HG03135 (cell line): ENCODE measurements around the gene P4HB.
"Not testable (repeated sequence)": the region's sequence is repeated elsewhere in the genome, so short reads cannot be mapped to it uniquely, and the experiment has no call there.

Experiments
- ATAC-seq: cut with Tn5 transposase; IDR thresholded peaks from one replicate; pipeline ENCODE4 v1.9.1; 2021; ENCODE audit warnings: mild to moderate bottlenecking, moderate library complexity; ENCODE audit not compliant: unreplicated experiment

P4HB gene

DNA sequence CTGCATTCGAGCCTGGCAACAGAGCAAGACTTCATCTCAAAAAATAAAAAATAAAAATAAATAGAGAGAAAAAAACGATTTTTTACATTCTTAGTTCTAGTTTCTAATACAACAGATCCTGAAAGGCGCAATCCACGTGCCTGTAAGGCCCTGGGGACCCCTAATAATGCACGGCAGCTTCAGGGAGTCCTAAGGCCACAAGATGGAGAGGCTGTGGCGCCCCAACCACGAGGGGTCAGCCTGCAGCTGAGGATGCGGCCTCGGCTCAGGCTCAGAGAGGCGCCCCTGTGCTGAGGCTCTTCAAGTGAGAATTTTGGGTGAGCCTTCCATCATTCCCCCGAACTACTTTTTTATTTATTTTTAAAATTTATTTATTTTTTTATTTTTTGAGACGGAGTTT, 10.9 kb downstream of the P4HB start:
- ATAC-seq = no peak

DNA sequence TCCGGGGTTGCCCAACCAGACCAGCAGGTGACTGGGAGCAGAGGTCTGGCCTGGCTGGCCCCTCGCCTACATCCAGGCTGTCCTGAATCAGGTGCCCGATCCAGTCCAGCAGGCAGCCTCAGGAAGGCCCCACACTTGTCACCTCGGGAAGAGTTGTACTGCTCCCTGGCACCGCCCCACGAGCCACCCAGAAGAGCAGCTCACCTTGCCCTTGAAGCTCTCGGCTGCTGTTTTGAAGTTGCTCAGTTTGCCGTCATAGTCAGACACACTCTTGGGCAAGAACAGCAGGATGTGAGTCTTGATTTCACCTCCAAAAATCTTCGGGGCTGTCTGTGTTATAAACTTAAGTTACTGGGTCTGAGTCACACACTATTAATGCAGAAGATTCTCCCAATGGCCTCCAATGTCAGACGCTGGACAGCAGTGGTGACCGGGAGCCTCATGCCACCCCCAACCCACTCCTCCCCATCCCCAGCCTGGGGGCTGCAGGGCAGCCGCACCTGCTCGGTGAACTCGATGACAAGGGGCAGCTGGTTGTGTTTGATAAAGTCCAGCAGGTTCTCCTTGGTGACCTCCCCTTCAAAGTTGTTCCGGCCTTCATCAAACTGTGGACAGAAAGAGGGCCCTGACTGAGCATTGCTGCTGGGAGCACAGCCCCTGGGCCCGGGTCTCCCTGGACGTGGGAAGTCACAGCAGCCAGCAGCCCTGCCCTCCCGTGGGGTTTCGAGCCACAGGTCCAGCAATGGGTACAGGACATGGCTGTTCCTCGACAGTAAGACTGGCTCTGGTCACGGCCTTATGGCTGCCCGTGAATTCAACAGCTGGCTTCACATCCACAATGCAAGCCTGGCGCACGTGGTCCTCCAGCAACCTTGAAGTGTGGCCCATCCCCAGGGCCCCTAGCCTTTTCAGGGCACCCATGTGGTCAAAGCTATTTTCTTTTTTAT, 13.3 kb downstream of the P4HB start:
- ATAC-seq = no peak

DNA sequence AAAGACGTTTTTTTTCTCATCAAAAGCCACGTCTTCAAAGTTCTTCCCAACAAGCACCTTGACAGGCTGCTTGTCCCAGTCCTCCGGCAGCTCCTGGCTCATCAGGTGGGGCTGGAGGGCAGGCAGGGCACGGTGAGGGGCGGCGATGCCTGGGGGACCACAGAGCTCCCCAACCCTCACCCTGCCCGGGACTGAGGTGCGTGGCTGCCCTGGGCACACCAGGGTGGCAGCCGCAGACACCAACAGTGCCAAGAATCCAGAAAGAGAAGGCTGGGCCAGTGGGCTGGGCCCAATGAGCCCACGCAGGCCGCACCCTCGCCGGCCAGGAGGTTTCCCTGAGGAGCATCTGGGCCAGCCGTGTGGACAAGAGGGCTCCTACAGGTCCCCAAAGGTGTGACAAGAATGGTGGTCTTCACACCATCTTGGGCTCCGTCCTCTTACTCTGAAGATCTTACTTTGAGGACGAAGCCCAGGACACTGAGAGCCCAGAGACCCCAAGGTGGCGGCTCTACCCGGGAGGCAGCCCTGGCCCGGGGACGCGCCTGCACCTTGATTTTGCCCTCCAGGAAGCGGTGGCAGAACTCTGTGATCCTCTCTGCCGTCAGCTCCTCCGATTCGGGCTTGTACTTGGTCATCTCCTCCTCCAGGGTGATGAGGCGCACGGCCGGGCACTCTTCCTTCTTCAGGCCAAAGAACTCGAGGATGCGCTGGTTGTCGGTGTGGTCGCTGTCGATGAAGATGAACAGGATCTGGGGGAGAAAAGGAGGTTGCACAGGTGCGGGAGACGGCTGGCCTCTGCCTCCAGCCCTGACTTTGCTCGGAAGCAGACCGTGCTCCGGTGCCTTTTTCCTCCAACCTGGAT, 14.2 kb downstream of the P4HB start:
- no peak for ATAC-seq

DNA sequence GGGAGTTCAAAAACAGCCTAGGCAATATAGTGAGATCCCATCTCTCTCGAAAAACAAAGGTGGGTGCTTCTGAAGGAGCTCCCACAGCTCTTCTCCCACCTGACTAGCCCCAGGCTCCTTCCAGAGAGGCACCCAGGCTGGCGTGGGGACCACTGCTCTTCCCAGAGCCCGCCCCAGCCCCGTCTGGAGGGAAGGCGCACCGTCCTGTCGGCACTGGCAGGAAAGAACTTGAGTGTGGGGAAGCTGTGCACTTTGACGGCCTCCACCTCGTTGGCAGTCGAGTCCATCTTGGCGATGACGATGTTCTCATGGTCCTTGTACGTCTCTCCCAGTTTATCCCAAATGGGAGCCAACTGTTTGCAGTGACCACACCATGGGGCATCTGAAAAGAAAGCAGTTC, 15.0 kb downstream of the P4HB start:
- ATAC-seq = no peak

DNA sequence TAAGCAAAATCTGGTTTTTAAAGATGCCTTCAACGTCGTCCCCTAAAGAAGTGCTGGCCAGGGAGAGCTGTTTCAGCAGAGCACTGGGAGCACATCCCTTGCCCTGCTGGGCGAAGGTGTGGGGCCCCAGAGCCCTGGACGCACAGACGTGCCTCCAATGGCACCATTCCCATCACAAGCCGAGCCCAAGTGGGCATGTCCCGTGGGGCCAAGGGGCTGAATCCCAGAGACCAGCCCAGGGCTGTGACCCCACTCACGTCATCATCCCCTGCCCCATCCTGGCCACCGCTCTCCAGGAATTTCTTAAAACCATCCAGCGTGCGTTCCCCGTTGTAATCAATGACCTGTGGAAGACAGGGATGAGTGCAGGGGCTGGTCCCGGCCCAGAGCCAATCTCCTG, 15.4 kb downstream of the P4HB start:
- ATAC-seq = no peak

DNA sequence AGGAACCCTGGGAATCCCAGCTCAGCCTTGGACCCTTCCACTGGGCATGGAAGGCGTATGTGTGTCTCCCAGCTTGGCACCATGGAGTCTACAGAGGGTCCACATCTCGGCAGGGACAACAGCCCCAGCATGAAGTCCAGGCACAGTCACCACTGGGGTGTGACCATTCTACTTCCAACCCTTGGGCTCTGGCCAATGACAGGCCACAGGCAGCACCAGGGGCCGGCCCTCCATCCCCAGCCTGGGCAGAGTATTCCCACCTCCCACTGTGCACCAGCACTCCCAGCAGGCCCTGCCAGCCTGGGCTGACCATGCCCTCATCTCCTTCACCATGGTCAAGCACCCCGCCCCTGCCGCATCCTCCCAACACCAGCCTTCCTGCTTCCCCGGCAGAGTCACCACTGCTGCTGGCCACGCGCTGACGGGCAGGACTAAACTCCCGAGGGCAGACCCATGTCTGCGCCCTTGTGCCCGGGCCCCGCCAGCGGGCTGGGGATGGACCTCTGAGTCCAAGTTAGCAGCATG, 15.9 kb downstream of the P4HB start:
- no peak for ATAC-seq

DNA sequence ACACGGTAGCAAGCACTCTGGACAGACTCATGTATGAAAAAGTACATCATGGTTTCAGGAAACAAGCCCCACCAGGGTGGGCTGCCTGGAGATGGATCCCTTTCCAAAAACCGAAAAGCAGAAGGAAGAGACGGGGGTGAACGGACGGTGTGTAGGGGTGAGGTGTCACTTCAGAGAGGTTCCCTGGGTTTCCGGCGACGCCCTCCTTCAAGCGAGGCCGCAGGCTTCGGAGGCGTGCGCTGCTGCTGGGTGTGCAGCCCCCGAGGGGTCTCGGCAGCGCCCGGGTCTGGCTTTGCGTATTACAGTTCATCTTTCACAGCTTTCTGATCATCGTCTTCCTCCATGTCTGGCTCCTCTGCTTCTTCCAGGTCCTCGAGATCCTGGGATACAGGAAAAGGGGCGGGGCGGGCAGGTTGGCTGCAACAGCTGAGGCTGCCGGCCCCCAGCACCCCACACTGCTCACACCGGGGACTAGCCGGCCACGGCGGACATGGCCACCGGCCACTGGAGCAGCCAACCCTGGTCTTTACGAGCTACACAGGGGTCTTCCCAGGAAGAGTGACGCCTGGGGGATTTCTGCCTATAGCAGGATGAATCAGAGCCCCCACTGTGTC, 16.5 kb downstream of the P4HB start:
- ATAC-seq = no peak

DNA sequence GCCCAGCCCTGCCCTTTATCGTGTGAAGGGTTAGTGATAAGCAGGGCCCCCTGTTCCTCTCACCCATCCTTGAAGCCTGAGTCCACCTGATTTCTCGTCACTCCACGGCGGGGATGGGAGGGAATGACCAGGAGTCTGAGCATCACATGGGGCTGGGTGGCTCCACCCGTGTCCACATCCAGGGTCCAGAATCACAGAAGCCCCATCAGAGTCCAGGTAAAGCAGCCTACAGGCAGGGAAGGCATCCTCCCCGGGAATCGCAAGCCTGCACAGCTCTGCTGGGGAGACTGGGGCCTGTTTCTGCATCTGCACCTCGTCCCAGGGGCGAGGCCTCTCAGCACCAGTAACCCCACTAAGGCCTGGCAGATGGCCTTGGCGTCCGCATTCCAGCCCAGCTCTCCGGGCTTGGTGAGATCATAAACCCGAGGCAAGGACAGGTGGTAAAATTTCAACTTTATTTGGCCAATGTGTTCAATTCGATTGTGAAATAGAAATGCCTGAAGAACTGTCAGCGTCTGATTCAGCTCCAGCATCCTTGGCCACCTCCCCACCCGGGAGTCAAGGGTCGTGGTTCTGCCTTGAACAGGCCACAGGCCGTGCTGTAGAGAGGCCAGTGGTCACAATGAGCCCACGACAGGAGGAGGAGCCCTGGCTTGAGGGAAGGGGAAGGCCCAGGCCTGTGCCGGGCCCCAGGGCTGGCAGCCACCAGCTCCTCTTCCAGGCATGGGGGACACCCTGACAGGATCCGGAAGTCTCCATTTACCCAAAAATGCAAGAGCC, 17.4 kb downstream of the P4HB start:
- no peak for ATAC-seq

DNA sequence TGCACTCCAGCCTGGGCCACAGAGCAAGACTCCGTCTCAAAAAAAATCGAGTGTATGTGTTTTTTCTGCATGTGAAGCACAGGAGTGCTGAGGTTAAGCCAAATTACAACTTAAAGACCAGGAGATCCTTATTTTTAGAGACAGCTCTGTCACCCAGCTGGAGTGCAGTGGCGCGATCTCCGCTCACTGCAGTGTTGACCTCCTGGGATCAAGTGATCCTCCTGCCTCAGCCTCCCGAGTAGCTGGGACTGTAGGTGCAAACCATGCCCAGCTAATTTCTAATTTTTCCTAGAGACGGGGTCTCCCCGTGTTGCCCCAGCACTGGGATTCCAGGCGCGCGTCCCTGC, 18.0 kb downstream of the P4HB start:
- ATAC-seq = no peak

DNA sequence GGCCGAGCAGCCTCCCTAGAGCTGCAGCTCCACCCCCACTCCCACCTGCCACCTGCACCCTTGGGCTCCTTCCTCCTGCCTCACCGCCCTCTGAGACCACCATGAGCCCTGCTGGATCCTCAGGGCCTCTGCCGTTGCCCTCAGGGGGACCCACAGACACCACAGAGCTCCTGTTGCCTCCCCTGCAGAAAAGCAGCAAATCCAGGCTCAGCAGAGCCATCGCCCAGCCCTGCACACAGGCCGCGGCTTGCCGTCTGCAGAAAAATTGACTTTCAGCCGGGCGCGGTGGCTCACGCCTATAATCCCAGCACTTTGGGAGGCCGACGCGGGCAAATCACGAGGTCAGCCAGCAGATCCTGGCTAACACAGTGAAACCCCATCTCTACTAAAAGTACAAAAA, 18.5 kb downstream of the P4HB start:
- ATAC-seq = no peak

DNA sequence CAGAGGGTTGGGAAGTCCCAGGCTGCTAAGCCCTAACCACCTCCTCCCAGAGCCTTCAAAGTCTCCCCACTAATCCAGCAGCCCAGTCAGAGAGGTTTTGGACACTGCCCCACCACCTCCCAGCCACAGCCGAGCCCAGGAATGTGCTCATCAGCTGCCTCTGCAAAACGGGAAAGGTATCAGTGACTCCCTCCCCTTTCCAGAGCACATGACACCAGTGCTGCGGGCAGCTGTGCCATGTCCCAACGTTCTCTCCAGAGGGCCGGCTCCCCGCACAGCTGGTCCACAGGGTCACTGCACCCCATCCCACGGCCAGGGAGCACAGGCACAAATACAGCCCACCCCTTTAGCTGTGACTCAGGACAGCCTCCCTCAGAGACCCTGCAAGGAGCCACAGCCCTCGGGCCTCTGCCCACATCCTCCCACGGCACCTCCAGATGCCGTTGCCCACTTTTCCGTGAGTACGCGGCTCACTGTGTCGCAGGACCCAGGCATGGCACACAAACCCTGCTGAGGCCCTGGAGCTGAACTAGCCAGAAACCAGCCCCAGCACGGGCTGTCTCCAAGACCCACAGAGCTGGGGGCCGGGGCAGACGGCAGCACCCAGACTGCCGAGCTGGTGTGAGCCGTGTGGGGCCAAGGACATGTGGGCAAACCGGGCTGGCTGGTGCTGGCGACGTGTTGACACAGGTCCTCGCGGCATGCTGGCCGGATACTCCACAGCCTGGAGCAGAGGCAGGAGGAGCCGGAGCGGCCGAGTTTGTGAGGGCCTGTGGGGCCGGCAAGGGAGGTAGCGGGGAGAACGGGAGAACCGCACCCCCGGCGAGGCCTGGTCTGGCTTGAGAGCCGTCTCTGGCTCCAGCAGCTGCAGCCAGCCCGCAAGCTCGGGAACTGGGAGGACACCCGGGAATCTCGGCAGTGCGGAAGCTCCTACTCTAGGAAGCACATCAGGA, 19.2 kb downstream of the P4HB start:
- ATAC-seq = no peak

DNA sequence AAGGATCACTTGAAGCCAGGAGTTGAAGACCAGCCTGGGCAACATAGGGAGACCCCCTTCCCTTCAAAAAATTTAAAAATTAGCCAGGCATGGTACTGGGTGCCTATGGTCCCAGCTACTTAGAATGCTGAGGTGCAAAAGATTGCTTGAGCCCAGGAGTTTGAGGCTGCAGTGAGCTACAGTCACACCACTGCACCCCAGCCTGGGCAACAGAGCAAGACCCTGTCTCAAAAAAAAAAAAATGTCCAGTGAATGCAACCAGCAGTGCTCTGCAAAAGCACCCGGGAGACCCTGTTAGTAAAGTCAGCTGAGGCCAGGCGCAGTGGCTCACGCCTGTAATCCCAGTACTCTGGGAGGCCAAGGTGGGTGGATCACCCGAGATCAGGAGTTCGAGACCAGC, 20.3 kb downstream of the P4HB start:
- not testable (repeated sequence) for ATAC-seq

DNA sequence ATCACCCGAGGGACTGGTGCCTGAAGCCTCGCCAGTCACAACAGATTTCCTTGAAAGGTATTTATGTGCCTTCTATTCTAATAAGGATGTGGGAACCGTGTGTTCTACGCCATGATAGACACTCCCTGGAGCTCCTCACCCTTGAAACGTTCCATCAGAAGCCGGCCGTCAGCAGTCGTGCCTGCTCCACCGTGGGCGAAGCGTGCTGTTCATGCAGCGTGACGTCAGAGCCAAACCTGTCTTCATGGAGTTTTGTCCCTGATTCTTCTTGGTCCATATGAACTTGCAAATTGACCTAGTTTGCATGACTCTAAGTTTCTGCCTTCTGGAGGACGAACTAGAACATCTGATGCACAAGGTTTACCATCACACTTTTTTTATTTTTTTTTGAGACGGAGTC, 21.0 kb downstream of the P4HB start:
- no peak for ATAC-seq

DNA sequence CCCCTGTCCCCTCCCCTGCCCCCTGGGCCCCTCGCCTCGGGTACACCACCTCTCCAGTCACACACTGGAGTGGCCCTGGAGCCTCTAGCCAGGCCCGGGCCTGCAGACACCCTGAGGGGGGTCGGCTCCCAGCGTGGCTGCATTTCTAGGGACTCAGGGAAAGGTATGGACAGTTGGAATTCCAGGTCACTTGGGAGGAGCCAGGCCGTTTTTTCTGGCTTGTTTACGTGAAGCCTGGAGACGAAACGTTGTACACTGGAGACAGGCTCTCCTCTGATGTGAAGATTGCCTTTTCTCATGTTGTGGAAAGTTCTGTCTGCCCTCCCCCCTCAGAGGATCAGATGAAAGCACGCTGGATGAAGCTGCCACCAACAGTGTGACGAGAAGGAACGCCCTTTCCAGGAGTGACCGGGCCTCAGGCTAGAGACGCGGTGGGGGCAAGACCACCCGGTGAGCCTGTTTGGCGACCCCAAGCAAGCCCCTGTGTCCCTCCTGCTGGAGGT, 21.5 kb downstream of the P4HB start:
- ATAC-seq = no peak

DNA sequence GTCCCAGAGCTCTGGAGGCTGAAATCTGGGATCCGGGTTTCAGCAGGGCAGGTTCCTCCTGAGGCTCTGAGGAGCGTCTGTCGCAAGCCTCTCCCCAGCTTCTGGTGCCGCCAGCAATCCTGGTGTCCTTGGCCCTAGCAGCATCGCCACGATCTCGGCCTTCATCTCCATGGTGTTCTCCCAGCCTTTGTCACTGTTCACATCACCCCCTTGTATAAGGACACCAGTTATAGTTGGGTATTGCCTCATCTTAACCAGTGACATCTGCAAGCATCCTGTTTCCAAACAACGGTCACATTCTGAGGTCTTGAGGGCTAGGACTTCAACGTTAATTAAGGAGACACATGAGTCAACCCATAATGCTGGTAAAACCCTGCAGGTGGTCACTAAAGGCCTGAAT, 22.7 kb downstream of the P4HB start:
- ATAC-seq = no peak

DNA sequence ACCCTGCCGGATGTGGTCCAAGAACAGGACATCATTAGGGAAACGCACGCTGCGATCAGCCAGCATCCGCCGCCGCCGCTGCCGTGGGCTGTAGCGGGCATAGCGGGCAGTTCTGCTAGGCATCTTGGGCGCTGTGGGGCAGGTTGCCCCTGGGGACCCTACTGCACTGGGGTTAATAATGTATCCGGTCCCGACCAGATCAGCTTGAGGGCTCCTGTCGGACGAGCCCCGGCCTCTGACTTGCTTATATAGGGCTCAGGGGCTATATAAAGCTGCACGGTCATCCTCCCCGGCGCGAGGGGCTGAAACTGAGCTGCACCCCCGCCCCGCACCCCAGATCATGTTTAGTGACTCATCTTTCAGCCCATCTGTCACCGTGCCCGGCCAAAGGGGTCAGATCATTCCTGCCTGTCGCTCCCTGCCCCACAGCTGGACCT, 25.5 kb downstream of the P4HB start, which contains the start of gene PPP1R27:
Gene PPP1R27 (minus strand): TSS at position 220 of the 437 bp plus-strand sequence. CDS start 97 bp downstream, at position 123.
- no peak for ATAC-seq

DNA sequence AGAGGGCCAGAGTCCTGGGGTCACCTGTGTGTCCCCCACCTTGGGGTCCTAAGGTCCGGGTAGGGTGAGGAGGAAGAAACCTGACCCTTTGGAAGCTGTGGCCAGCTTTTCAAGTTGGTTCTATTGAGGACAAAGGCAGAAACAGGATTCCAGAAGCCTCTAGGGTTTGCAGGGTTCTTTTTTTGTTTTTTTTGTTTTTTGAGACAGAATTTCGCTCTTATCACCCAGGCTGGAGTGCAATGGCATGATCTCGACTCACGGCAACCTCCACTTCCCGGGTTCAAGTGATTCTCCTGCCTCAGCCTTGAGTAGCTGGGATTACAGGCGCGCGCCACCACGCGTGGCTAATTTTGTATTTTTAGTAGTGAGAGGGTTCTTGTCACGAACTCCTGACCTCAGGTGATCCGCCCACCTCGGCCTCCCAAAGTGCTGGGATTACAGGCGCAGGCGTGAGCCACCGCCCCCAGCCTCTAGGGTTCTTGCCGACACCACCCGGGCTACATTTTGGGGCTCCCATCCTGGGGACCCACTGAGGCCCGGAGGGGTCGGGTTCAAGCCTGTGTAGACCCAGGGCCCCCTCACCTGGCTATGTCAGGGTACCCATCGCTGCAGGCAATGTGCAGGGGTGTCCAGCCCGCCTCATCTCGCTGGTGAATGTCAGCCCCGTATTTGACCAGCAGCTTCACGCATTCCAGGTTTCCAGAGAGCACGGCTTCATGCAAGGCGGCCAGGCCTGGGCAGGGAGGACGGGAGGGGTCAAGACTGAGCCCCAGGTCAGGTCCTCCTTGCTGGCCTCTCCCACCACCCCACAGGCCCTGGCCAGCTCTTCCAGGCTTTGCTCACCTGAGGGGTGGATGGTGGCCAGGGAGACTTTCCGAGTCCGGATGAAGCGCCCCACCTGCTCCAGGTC, 26.2 kb downstream of the P4HB start:
- ATAC-seq = no peak
